ENCODE results near the gene ENPP6. TPM values are rescaled to one million over a fixed set of nuclear protein-coding genes. Genes with fewer than 3 reads are reported as not detected.

Gene ENPP6
- polyA plus RNA-seq, 1 donor from 2014 or later: not detected

DNA sequence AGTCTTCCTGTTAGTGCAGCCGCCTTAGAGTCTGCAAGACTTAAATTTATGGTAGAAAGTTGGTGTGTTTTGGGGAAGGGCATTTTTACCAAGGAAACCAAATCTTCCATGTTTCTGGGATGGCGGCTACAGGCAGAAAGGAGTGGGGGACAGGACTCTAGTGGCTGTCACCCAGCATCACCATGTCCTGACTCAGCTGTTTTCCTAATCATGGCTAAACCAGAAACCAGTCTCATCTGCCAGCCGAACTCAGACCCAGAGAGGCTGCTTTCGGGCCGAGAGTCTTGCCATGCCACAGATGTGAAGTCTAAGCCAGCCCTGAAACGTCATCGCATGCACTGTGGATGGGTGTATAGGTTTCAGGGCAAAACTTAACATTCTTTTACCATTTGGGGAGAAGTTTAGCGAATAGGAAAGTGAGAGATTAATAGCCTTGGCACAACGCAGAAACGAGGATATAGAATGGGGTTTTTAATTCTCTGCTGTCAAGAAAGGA lies 109.6 kb downstream of the ENPP6 start:
- TF ChIP-seq, protein P1, sequence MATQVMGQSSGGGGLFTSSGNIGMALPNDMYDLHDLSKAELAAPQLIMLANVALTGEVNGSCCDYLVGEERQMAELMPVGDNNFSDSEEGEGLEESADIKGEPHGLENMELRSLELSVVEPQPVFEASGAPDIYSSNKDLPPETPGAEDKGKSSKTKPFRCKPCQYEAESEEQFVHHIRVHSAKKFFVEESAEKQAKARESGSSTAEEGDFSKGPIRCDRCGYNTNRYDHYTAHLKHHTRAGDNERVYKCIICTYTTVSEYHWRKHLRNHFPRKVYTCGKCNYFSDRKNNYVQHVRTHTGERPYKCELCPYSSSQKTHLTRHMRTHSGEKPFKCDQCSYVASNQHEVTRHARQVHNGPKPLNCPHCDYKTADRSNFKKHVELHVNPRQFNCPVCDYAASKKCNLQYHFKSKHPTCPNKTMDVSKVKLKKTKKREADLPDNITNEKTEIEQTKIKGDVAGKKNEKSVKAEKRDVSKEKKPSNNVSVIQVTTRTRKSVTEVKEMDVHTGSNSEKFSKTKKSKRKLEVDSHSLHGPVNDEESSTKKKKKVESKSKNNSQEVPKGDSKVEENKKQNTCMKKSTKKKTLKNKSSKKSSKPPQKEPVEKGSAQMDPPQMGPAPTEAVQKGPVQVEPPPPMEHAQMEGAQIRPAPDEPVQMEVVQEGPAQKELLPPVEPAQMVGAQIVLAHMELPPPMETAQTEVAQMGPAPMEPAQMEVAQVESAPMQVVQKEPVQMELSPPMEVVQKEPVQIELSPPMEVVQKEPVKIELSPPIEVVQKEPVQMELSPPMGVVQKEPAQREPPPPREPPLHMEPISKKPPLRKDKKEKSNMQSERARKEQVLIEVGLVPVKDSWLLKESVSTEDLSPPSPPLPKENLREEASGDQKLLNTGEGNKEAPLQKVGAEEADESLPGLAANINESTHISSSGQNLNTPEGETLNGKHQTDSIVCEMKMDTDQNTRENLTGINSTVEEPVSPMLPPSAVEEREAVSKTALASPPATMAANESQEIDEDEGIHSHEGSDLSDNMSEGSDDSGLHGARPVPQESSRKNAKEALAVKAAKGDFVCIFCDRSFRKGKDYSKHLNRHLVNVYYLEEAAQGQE (IDR thresholded peaks at IDR 0.05; ENCODE audit: borderline replicate concordance): no peak
- TF ChIP-seq EP300 (conservative IDR thresholded peaks at IDR 0.05; ENCODE audit: poor library complexity, severe bottlenecking): no peak
- TF ChIP-seq MXI1 (conservative IDR thresholded peaks at IDR 0.05; ENCODE audit: poor library complexity, severe bottlenecking): no peak
- no peak for TF ChIP-seq SMC3 (conservative IDR thresholded peaks at IDR 0.05; ENCODE audit: poor library complexity)
- no peaks in the 10 kb centered on the region for H3F3A ChIP-seq (ENCODE audit: insufficient read depth, low read length, poor library complexity, severe bottlenecking)
- no peak overlapping the region for H2AFZ ChIP-seq (ENCODE audit: low read depth, low read length)

DNA sequence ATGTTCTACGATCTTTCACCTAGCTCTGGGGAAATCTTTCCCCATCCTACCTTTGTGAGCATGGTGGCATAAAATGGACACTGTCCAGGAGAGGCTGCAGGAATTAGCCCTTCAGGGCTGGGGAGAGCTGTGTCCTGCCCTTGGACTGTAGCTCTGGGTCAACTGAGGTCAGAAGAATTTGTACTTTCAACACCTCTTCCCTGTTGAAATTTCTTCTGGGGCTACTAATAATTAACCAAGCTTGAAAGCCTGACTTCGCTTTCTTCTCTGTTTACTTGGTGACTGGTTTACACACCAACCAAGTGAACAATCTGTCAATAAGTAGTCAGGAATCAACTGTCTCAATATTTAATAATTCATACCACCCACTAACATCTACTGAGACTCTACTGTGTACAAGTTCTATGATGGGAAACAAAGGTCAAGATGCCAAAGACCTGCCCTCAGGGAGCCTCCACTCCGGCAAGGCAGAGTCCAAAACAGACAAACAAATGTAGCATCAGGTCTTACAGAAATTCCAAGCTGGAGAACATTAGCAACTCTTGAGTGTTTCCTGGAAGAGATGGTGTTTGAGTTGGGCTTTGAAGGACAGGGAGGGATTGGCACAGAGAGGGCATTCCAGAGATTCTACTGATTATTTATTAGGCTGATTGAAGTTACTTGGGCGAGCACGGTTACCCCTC lies 113.1 kb downstream of the ENPP6 start:
- Histone ChIP-seq H3K4me3 (ENCODE audit: low read length) (no peak overlapping the region), H3K9me3 (ENCODE audit: low read length) (no peaks in the 10 kb centered on the region), H3K27ac (ENCODE audit: low read length) (no peak overlapping the region), H3K36me3 (ENCODE audit: insufficient read depth, low read length) (no peaks in the 10 kb centered on the region), H3K27me3 (ENCODE audit: insufficient read depth, low read depth, low read length) (no peaks in the 10 kb centered on the region), H3K79me2 (replicated peaks; ENCODE audit: insufficient read depth, low read length) (no peaks in the 10 kb centered on the region), H3K4me2 (ENCODE audit: low read length) (no peak overlapping the region), H2AFZ (ENCODE audit: low read depth, low read length) (no peak overlapping the region), H4K20me1 (ENCODE audit: insufficient read depth) (no peaks in the 10 kb centered on the region), H3F3A (ENCODE audit: insufficient read depth, low read length, poor library complexity, severe bottlenecking) (no peaks in the 10 kb centered on the region), H3K9ac (ENCODE audit: low read length) (no peak overlapping the region), H3K9me2 (ENCODE audit: insufficient read depth, low read length) (no peaks in the 10 kb centered on the region)
- TF ChIP-seq RAD21 (conservative IDR thresholded peaks at IDR 0.05) (no peak), SMC3 (conservative IDR thresholded peaks at IDR 0.05; ENCODE audit: poor library complexity) (no peak), MXI1 (conservative IDR thresholded peaks at IDR 0.05; ENCODE audit: poor library complexity, severe bottlenecking) (no peak), TAF1 (IDR thresholded peaks at IDR 0.05; ENCODE audit: low read depth) (no peak), POLR2AphosphoS5 (IDR thresholded peaks at IDR 0.05) (no peak), EZH2 (IDR thresholded peaks at IDR 0.05; ENCODE audit: borderline replicate concordance, insufficient read depth, low read length, poor library complexity, severe bottlenecking) (no peak)
- TF ChIP-seq, protein P2, sequence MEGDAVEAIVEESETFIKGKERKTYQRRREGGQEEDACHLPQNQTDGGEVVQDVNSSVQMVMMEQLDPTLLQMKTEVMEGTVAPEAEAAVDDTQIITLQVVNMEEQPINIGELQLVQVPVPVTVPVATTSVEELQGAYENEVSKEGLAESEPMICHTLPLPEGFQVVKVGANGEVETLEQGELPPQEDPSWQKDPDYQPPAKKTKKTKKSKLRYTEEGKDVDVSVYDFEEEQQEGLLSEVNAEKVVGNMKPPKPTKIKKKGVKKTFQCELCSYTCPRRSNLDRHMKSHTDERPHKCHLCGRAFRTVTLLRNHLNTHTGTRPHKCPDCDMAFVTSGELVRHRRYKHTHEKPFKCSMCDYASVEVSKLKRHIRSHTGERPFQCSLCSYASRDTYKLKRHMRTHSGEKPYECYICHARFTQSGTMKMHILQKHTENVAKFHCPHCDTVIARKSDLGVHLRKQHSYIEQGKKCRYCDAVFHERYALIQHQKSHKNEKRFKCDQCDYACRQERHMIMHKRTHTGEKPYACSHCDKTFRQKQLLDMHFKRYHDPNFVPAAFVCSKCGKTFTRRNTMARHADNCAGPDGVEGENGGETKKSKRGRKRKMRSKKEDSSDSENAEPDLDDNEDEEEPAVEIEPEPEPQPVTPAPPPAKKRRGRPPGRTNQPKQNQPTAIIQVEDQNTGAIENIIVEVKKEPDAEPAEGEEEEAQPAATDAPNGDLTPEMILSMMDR (IDR thresholded peaks at IDR 0.05; ENCODE audit: poor library complexity, severe bottlenecking): no peak
- TF ChIP-seq, protein P1 (IDR thresholded peaks at IDR 0.05; ENCODE audit: borderline replicate concordance): no peak

More for the DNA sequence above, 109.6 kb downstream of the ENPP6 start:
- H3K9me3 ChIP-seq (ENCODE audit: low read length): no peaks in the 10 kb centered on the region
- H3K4me2 ChIP-seq (ENCODE audit: low read length): no peak overlapping the region
- H3K27ac ChIP-seq (ENCODE audit: low read length): no peak overlapping the region
- no peaks in the 10 kb centered on the region for H3K36me3 ChIP-seq (ENCODE audit: insufficient read depth, low read length)
- no peaks in the 10 kb centered on the region for H3K9me2 ChIP-seq (ENCODE audit: insufficient read depth, low read length)
- H3K9ac ChIP-seq (ENCODE audit: low read length): no peak overlapping the region
- no peaks in the 10 kb centered on the region for H3K79me2 ChIP-seq (replicated peaks; ENCODE audit: insufficient read depth, low read length)
- no peaks in the 10 kb centered on the region for H4K20me1 ChIP-seq (ENCODE audit: insufficient read depth)
- H3K4me3 ChIP-seq (ENCODE audit: low read length): no peak overlapping the region
- no peaks in the 10 kb centered on the region for H3K27me3 ChIP-seq (ENCODE audit: insufficient read depth, low read depth, low read length)

Measured in neural cell (in vitro differentiated cells).